ENCODE data around the gene CEBPG. TPM values are rescaled to one million over a fixed set of nuclear protein-coding genes. Genes with fewer than 3 reads are reported as not detected.

CEBPG gene
- total and polyA plus RNA-seq, 8 donors: 4.7 to 40.9 (median 18.0) TPM

DNA sequence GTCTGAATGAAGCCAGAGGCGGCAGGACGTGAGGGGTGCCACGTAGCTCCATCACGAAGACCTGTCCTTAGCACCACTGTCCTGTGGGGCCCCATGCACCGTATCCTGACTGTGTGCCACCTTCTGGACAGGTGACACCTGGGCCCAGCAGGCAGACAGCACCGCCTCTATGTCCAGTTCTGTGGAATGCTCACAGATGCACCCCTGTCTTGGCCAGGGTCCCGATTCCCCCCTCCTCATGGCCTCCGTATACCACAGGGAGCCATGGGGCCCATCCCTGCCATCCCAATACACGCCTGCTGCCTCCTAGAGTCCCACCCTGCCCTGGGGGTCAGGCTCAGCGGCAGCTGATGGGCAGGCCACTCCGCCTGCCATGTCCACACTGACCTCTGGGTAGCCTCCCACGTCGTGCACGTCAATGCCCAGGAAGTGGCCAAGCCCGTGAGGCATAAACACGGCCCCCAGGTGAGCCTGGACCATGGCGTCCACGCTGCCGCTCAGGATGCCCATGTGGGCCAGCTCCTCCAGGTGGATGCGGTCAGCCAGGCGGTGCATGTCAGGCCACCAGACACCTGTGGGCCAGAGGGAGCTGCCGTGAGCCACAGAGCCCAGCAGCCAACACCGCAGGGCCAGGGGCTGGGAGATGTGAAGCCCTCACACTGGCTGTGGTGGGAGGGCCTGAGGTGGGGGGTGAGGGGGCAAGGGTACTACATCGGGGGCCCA lies 17.6 kb downstream of the CEBPG start:
- H3K36me3 ChIP-seq: peaks cover 9 to 32% (median 23%) of the 10 kb centered on the region in 4 donors
- peak overlapping the region in 1 of 5 donors; percentile 38 for H3K27ac ChIP-seq
- no peak overlapping the region for H3K4me3 ChIP-seq
- 85 to 94% (median 88%) methylated on average over 11 to 24 of the region's 24 CpGs for WGBS, 5 donors
- no peaks in the 10 kb centered on the region for H3K9me3 ChIP-seq
- TF ChIP-seq EP300 (IDR thresholded peaks at IDR 0.05): no peak
- TF ChIP-seq POLR2AphosphoS5 (IDR thresholded peaks at IDR 0.05): no peak
- TF ChIP-seq, protein P1, sequence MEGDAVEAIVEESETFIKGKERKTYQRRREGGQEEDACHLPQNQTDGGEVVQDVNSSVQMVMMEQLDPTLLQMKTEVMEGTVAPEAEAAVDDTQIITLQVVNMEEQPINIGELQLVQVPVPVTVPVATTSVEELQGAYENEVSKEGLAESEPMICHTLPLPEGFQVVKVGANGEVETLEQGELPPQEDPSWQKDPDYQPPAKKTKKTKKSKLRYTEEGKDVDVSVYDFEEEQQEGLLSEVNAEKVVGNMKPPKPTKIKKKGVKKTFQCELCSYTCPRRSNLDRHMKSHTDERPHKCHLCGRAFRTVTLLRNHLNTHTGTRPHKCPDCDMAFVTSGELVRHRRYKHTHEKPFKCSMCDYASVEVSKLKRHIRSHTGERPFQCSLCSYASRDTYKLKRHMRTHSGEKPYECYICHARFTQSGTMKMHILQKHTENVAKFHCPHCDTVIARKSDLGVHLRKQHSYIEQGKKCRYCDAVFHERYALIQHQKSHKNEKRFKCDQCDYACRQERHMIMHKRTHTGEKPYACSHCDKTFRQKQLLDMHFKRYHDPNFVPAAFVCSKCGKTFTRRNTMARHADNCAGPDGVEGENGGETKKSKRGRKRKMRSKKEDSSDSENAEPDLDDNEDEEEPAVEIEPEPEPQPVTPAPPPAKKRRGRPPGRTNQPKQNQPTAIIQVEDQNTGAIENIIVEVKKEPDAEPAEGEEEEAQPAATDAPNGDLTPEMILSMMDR (IDR thresholded peaks at IDR 0.05): no peak
- no peak for TF ChIP-seq POLR2A (IDR thresholded peaks at IDR 0.05)
- peaks cover 54 to 85% (median 82%) of the 10 kb centered on the region in 4 donors for H3K4me1 ChIP-seq
- DNase-seq: peak in 1 of 2 donors; percentile 13
- intact Hi-C loops (cut with DNase I; ENCODE audit: low total_unique reads): loop anchor here (10.0 kb wide), 1 partner anchor 76 kb away; no protein-coding TSS in a partner anchor
- no peaks in the 10 kb centered on the region for H3K27me3 ChIP-seq

DNA sequence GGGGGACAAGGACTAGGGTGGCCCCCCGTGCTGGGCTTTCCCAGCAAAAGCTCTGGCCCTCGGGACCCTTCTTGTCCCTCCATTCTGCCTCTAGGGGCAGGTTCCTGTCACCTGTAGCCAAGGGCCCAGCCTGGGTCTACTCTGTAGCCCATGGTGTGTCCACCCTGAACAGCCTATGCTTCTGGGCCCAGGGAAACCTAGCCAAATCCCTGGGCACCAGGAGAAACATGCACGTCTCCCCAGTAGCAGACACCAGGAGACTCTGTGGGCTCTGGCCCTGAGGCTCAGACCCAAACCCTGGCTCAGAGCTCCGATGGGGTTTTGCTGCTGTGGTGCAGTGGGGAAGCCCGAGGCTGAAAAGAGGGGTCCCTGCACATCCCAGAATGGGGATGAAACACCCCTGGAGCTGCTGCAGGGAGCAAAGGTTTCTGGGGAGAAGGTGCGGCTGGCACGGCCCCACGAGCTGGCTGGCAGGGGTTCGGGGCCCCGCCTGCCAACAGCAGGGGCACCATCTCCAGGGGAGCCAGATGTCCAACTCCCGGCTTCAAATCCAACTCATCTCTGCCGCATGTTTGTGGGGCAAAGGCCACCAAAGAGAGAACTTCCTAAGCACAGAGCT lies 18.2 kb downstream of the CEBPG start:
- TF ChIP-seq POLR2AphosphoS5 (IDR thresholded peaks at IDR 0.05) (no peak), POLR2A (IDR thresholded peaks at IDR 0.05) (no peak), EP300 (IDR thresholded peaks at IDR 0.05) (no peak)
- TF ChIP-seq, protein P1 (IDR thresholded peaks at IDR 0.05): no peak
- H3K27me3 ChIP-seq: no peaks in the 10 kb centered on the region
- H3K4me3 ChIP-seq: no peak overlapping the region
- peaks cover 5 to 25% (median 16%) of the 10 kb centered on the region in 4 donors for H3K36me3 ChIP-seq
- WGBS, 5 donors: 59 to 79% (median 67%) methylated on average over 6 to 12 of the region's 12 CpGs
- peak in 1 of 2 donors; percentile 5 for DNase-seq
- no peaks in the 10 kb centered on the region for H3K9me3 ChIP-seq
- no peak overlapping the region for H3K27ac ChIP-seq
- intact Hi-C loops (cut with DNase I; ENCODE audit: low total_unique reads): loop anchor here (10.0 kb wide), 1 partner anchor 77 kb away; no protein-coding TSS in a partner anchor
- H3K4me1 ChIP-seq: peaks cover 57 to 91% (median 87%) of the 10 kb centered on the region in 4 donors

DNA sequence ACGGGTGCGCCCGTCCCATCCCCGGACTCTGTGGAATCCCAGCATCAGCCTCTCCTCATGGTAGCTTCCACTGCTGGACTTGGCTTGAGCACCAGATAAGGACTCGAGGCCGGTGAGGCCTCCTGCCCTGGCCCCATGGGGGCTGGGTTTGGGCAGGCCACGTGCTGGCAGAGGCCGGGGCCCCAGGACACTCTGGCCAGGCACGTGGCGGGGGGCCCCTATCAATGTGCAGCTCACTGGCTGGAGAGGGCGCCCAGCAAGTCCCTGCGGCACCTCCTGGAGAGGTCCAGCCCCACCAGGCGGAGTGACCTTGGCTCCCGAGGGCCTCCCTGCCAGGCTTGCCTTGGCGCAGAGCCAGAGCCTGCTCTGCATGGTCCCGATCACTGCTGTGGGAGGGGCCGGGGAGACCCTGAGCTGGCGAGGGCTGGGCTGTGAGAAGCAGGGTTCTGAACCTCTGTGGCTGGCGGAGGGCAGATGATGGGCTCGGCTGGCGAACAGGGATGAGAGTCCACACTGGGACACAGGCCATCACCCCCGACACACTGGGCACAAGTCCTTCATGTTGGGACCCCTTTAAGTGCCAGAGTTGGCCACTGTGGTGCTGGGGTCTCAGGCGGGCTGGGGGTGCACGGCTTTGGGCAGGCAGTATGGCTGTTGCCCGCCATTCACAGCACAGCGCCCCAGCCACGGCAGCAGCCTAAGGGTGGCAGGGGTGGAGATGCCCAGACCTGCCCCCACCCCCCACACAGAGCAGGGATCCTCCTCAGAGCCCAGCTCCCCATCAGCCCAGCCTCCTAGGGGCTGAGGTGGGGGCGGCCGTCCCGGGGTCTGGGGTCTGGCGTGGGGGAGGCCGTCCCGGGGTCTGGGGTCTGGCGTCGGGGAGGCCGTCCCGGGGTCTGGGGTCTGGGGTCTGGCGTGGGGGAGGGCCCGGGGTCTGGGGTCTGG lies 19.1 kb downstream of the CEBPG start:
- no peak for TF ChIP-seq POLR2AphosphoS5 (IDR thresholded peaks at IDR 0.05)
- TF ChIP-seq, protein P1 (IDR thresholded peaks at IDR 0.05): no peak
- TF ChIP-seq POLR2A (IDR thresholded peaks at IDR 0.05): no peak
- TF ChIP-seq EP300 (IDR thresholded peaks at IDR 0.05): no peak
- Histone ChIP-seq H3K4me1 (peaks cover 57 to 99% (median 90%) of the 10 kb centered on the region in 4 donors), H3K27me3 (no peaks in the 10 kb centered on the region), H3K36me3 (peaks cover 0 to 16% (median 7%) of the 10 kb centered on the region in 4 donors), H3K4me3 (no peak overlapping the region), H3K27ac (no peak overlapping the region), H3K9me3 (no peaks in the 10 kb centered on the region)
- peak; percentile 59 to 88 for DNase-seq
- intact Hi-C loops (cut with DNase I; ENCODE audit: low total_unique reads): loop anchor here (10.0 kb wide), 1 partner anchor 78 kb away; no protein-coding TSS in a partner anchor
- 53 to 80% (median 62%) methylated on average over 1 to 39 of the region's 39 CpGs for WGBS, 5 donors

Measured in stomach (tissue), 9 donors.